MCF 10A (cell line): ENCODE measurements around the gene MTCP1. TPM values are rescaled to one million over a fixed set of nuclear protein-coding genes. Genes with fewer than 3 reads are reported as not detected.

Experiments used
- BruUV-seq: library from RNA; stranded (reverse); fragments of 400-500 nt; replicated peaks from 2 replicates; lab custom pipeline; 2021; lab: Mats Ljungman, UMichigan
- CTCF ChIA-PET: fragments of 300-600 bp; sonication (Branson Sonifier 250); formaldehyde crosslinking; extraction: SDS; loops from one replicate; lab custom pipeline; 2021; ENCODE audit warnings: antibody characterized with exemption, inconsistent platforms; lab: Yijun Ruan, JAX
- POLR2A ChIA-PET: fragments of 300-600, 350-650 bp; sonication (Branson Sonifier 250); formaldehyde crosslinking; extraction: SDS; loops from one replicate; lab custom pipeline; 2020; ENCODE audit warnings: antibody characterized with exemption, inconsistent platforms; lab: Yijun Ruan, JAX
- DNase-seq: peaks from one replicate; pipeline ENCODE4 v3.0.0-alpha.2; 2018; ENCODE audit not compliant: unreplicated experiment
- H3K27ac Mint-ChIP-seq: one replicate; pipeline ENCODE4 v1.8.0; 2022; ENCODE audit warnings: mild to moderate bottlenecking, low read depth, mixed read lengths; ENCODE audit not compliant: unreplicated experiment
- H3K27me3 Mint-ChIP-seq: one replicate; pipeline ENCODE4 v1.8.0; 2022; ENCODE audit warnings: mixed read lengths; ENCODE audit not compliant: insufficient read depth, unreplicated experiment
- H3K36me3 Mint-ChIP-seq: one replicate; pipeline ENCODE4 v1.8.0; 2022; ENCODE audit warnings: mild to moderate bottlenecking, moderate library complexity, mixed read lengths; ENCODE audit not compliant: insufficient read depth, unreplicated experiment
- H3K4me1 Mint-ChIP-seq: one replicate; pipeline ENCODE4 v1.8.0; 2022; ENCODE audit warnings: mixed read lengths; ENCODE audit not compliant: insufficient read depth, unreplicated experiment
- H3K4me3 Mint-ChIP-seq: one replicate; pipeline ENCODE4 v1.8.0; 2022; ENCODE audit warnings: mild to moderate bottlenecking, moderate library complexity, mixed read lengths; ENCODE audit not compliant: unreplicated experiment
- H3K9me3 Mint-ChIP-seq: one replicate; pipeline ENCODE4 v1.8.0; 2022; ENCODE audit warnings: mixed read lengths; ENCODE audit not compliant: unreplicated experiment
- CTCF ChIP-seq: fragments of 200-600 bp; IDR thresholded peaks from one replicate; pipeline ENCODE4 v1.8.0; 2022; ENCODE audit warnings: antibody characterized with exemption, mild to moderate bottlenecking; ENCODE audit not compliant: unreplicated experiment
- intact Hi-C: fragments of 100-400 bp; cut with micrococcal nuclease; formaldehyde crosslinking; loops from 2 replicates; pipeline ENCODE4 v1.14.1; 2022
- total RNA-seq: library from RNA; stranded (reverse); gene quantifications from 2 replicates; pipeline ENCODE4 v1.2.3, GENCODE V29; 2022

MTCP1 gene
- total RNA-seq, 1 experiment from 2014 or later: 21.3 TPM

DNA sequence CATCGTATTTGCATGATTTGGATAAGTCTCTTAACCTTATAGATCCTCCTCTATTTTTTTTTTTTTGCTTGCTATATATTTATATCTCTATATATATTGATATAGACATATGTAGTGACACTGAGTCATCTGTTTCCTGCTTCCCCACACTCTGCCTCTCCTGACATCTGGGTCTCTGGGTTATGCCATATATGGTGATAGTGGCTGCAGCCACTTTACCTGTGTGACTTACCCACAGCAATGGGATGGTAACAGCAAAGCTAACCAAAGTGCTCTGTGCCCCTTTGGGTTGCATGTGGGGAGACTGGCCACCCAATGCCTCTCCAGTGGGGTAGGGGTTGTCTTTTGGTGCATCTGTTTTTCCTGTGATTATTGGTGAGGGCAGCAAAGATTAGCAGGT is 14.5 kb downstream of the MTCP1 start:
- ChIA-PET CTCF (interaction anchor here (0.7 to 3.7 kb wide), 18 partner anchors 8 to 139 kb away, joined by 3 to 37 read pairs (median 4); partner anchors contain the start of gene FUNDC2), POLR2A (interaction anchor here (1.1 to 2.4 kb wide), 3 partner anchors 9 to 30 kb away, joined by 4 to 11 read pairs (median 7); partner anchors contain the start of gene FUNDC2)
- no peak for DNase-seq
- intact Hi-C loops: no loop called here
- peaks cover 34% of the 10 kb centered on the region for H3K36me3 Mint-ChIP-seq
- no peaks in the 10 kb centered on the region for H3K9me3 Mint-ChIP-seq
- H3K4me1 Mint-ChIP-seq: no peaks in the 10 kb centered on the region
- no peak overlapping the region for H3K27ac Mint-ChIP-seq
- no peak for TF ChIP-seq CTCF
- no TSS peak for BruUV-seq
- no peak overlapping the region for H3K4me3 Mint-ChIP-seq
- peaks cover 23% of the 10 kb centered on the region for H3K27me3 Mint-ChIP-seq

DNA sequence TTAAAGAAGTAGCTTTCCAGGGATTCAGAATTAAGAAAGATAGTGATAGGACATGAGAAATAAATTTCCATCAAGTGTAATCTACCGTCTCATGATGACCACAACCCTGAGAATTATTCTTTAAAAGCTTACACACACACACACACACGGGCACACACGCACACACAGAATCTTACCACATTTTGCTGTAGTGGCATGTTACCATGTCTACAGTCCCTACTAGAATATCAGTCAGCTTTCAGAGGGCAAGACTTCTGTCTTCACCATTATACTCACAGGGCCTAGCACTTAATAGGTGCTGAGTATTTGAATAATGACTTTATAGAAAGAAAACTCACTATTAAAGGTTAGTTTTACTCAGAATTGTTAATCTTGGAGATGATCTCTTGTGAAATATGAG is 15.4 kb downstream of the MTCP1 start:
- ChIA-PET CTCF (interaction anchor here (0.7 to 3.7 kb wide), 5 partner anchors 18 to 138 kb away, joined by 3 to 37 read pairs (median 5); no protein-coding TSS in a partner anchor), POLR2A (interaction anchor here (0.6 to 2.4 kb wide), 2 partner anchors 10 to 677 kb away, joined by 3 to 11 read pairs; partner anchors contain the start of gene EMD)
- H3K27ac Mint-ChIP-seq: no peak overlapping the region
- peaks cover 20% of the 10 kb centered on the region for H3K27me3 Mint-ChIP-seq
- no peak for TF ChIP-seq CTCF
- H3K36me3 Mint-ChIP-seq: peaks cover 29% of the 10 kb centered on the region
- no peak overlapping the region for H3K4me3 Mint-ChIP-seq
- intact Hi-C loops: no loop called here
- no peaks in the 10 kb centered on the region for H3K4me1 Mint-ChIP-seq
- DNase-seq: no peak
- BruUV-seq: no TSS peak
- no peaks in the 10 kb centered on the region for H3K9me3 Mint-ChIP-seq

DNA sequence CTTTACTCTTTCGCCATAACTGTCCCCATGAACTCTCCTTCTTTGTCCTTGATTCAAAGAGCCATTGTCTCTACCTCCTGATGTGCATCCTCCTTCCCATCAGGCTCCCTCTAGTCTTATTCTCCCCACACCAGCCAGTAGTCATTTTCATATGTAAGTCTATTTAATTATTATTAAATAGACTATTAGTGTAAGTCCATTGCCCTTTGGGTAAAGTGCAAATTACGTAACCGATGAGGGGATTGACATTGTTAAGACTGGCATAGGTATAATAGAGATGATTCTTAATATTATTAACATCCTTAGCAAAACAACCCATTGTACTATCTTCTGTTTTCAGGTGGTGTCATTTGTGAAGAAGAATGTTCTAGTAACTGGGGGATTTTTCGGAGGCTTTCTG is 16.7 kb downstream of the MTCP1 start:
- no TSS peak for BruUV-seq
- POLR2A ChIA-PET: no interaction called here
- no peaks in the 10 kb centered on the region for H3K9me3 Mint-ChIP-seq
- H3K27ac Mint-ChIP-seq: no peak overlapping the region
- CTCF ChIA-PET: interaction anchor here (0.6 to 3.1 kb wide), 2 partner anchors 22 to 74 kb away, joined by 3 to 20 read pairs; no protein-coding TSS in a partner anchor
- no peak for TF ChIP-seq CTCF
- DNase-seq: no peak
- H3K27me3 Mint-ChIP-seq: peaks cover 21% of the 10 kb centered on the region
- intact Hi-C loops: no loop called here
- H3K4me1 Mint-ChIP-seq: no peaks in the 10 kb centered on the region
- H3K36me3 Mint-ChIP-seq: peaks cover 29% of the 10 kb centered on the region
- no peak overlapping the region for H3K4me3 Mint-ChIP-seq

DNA sequence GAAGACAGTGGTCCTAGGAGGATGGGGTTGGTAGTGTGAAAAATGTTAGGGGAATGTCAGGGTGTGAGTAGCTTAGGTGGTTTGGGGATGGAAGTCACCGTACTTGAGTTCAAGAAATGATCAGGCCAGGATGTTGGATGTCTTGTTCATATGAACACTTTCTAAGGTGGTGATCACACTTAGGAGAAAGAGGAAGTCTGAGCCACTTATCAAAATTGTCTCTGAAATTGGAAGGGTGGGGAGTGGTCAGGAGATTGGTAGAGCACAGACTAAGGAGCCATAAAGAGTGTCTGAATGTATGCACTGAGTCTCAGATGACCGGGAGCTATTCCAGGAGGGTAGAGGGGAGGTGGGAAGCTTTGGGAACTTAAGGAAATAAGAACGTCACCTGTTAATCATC is 17.3 kb downstream of the MTCP1 start:
- Mint-ChIP-seq H3K9me3 (no peaks in the 10 kb centered on the region), H3K36me3 (peaks cover 34% of the 10 kb centered on the region), H3K4me1 (no peaks in the 10 kb centered on the region), H3K27ac (no peak overlapping the region), H3K27me3 (peaks cover 27% of the 10 kb centered on the region), H3K4me3 (no peak overlapping the region)
- intact Hi-C loops: no loop called here
- no TSS peak for BruUV-seq
- DNase-seq: no peak
- ChIA-PET POLR2A (no interaction called here), CTCF (no interaction called here)
- TF ChIP-seq CTCF: no peak
